K562 (cell line): Measurements from ENCODE around the gene NR6A1. TPM values are rescaled to one million over a fixed set of nuclear protein-coding genes. Genes with fewer than 3 reads are reported as not detected.

Experiments used
- CAMTA2 ChIP-seq: fragments of 250-450 bp; sonication (Bioruptor Pico); conservative IDR thresholded peaks from 2 replicates; pipeline ENCODE4 v1.5.1; 2022
- CREB1 ChIP-seq, 2 experiments: sonication (generic) in 1 of 2; formaldehyde crosslinking in 1 of 2; IDR thresholded peaks; 2 replicates each; pipeline versions ENCODE4 v1.6.1 to v1.8.0; 2012 to 2022; ENCODE audit warnings: inconsistent platforms in 1 of 2, mild to moderate bottlenecking in 1 of 2, missing genetic modification reagents in 1 of 2, moderate library complexity in 1 of 2
- CREBBP ChIP-seq: IDR thresholded peaks from one replicate; pipeline ENCODE4 v1.6.1; 2012; ENCODE audit warnings: low read depth, mild to moderate bottlenecking, control low read depth, inconsistent platforms, low read length
- DEAF1 ChIP-seq: fragments of 450-650 bp; formaldehyde crosslinking; IDR thresholded peaks from 2 replicates; pipeline ENCODE4 v1.4.0; 2020; ENCODE audit warnings: mild to moderate bottlenecking, moderate library complexity
- ETS2 ChIP-seq: IDR thresholded peaks from 2 replicates; pipeline ENCODE4 v1.6.1; 2016; ENCODE audit warnings: borderline replicate concordance, missing genetic modification characterization, mild to moderate bottlenecking, moderate library complexity, missing compliant biosample characterization; ENCODE audit not compliant: poor library complexity, severe bottlenecking
- KAT8 ChIP-seq: fragments of 450-650 bp; IDR thresholded peaks from 2 replicates; pipeline ENCODE4 v1.6.1; 2016; ENCODE audit warnings: low read depth, mild to moderate bottlenecking
- KDM2B ChIP-seq: fragments of 250-450 bp; sonication (Bioruptor Pico); IDR thresholded peaks from 2 replicates; pipeline ENCODE4 v1.8.0; 2021; ENCODE audit warnings: mild to moderate bottlenecking, moderate library complexity
- LCOR ChIP-seq: sonication (generic); formaldehyde crosslinking; IDR thresholded peaks from 2 replicates; pipeline ENCODE4 v1.8.0; 2022; ENCODE audit warnings: mild to moderate bottlenecking, missing genetic modification reagents
- MXD1 ChIP-seq: fragments of 250-450 bp; sonication (Bioruptor Pico); IDR thresholded peaks from 2 replicates; pipeline ENCODE4 v1.8.0; 2021; ENCODE audit warnings: borderline replicate concordance, mild to moderate bottlenecking, moderate library complexity; ENCODE audit not compliant: poor library complexity, severe bottlenecking
- PRPF4 ChIP-seq: fragments of 200-400 bp; formaldehyde crosslinking; IDR thresholded peaks from one replicate; pipeline ENCODE4 v1.6.1; 2017; ENCODE audit warnings: low read length, low read depth, mild to moderate bottlenecking; ENCODE audit not compliant: insufficient read depth, poor library complexity, severe bottlenecking
- RB1 ChIP-seq: fragments of 450-650 bp; IDR thresholded peaks from 2 replicates; pipeline ENCODE4 v1.6.1; 2017; ENCODE audit warnings: low read depth, mild to moderate bottlenecking
- RBM39 ChIP-seq: fragments of 200-400 bp; formaldehyde crosslinking; optimal IDR thresholded peaks from 2 replicates; pipeline ENCODE3; 2018; ENCODE audit warnings: low read depth, low read length
- SMAD4 ChIP-seq: fragments of 250-450 bp; sonication (Bioruptor Pico); conservative IDR thresholded peaks from 2 replicates; pipeline ENCODE4 v1.8.0; 2021; ENCODE audit warnings: inconsistent platforms, mild to moderate bottlenecking, moderate library complexity
- U2AF2 ChIP-seq: fragments of 200-400 bp; formaldehyde crosslinking; optimal IDR thresholded peaks from 2 replicates; pipeline ENCODE3; 2017; ENCODE audit warnings: low read depth, mild to moderate bottlenecking, low read length
- VEZF1 ChIP-seq: fragments of 200-800 bp; sonication (Bioruptor generic); IDR thresholded peaks from 2 replicates; pipeline ENCODE4 v1.6.1; 2017; ENCODE audit warnings: missing genetic modification characterization, missing compliant biosample characterization
- ZBED1 ChIP-seq: IDR thresholded peaks from 2 replicates; pipeline ENCODE4 v1.6.1; 2014
- ZBTB2 ChIP-seq: fragments of 450-650 bp; IDR thresholded peaks from 2 replicates; pipeline ENCODE4 v1.6.1; 2016; ENCODE audit warnings: antibody characterized with exemption
- ZFP30 ChIP-seq: fragments of 250-450 bp; sonication (Bioruptor Pico); IDR thresholded peaks from 2 replicates; pipeline ENCODE4 v1.8.0; 2022; ENCODE audit warnings: moderate library complexity, mild to moderate bottlenecking, inconsistent platforms, borderline replicate concordance
- ZKSCAN1 ChIP-seq: fragments of 150-350 bp; IDR thresholded peaks from 2 replicates; pipeline ENCODE4 v1.6.1; 2016; ENCODE audit warnings: low read depth, low read length
- ZNF121 ChIP-seq: sonication (generic); formaldehyde crosslinking; conservative IDR thresholded peaks from 2 replicates; pipeline ENCODE4 v1.8.0; 2022; ENCODE audit warnings: missing genetic modification reagents
- ZNF3 ChIP-seq: fragments of 250-450 bp; sonication (Bioruptor Pico); IDR thresholded peaks from 2 replicates; pipeline ENCODE4 v1.5.0; 2021; ENCODE audit warnings: mild to moderate bottlenecking, moderate library complexity
- ZNF445 ChIP-seq: fragments of 250-450 bp; sonication (Bioruptor Pico); IDR thresholded peaks from 2 replicates; pipeline ENCODE4 v1.4.0; 2020; ENCODE audit warnings: low read depth, mild to moderate bottlenecking, moderate library complexity
- ZNF699 ChIP-seq: fragments of 250-450 bp; sonication (Bioruptor Pico); IDR thresholded peaks from 2 replicates; pipeline ENCODE4 v1.8.0; 2021; ENCODE audit warnings: mild to moderate bottlenecking, moderate library complexity; ENCODE audit not compliant: insufficient replicate concordance
- polyA plus RNA-seq, 8 experiments: library from polyadenylated mRNA; depleted of rRNA in 4 of 8; stranded (reverse) in 5 of 8; unstranded in 3 of 8; fragments of >200 nt; fragmentation: Nextera tagmentation in 2 of 8; fragmentation: Illumina TruSeq in 1 of 8; extraction: Ambion mirVana in 2 of 8; extraction: Trizol in 1 of 8; gene quantifications; 2 replicates each; pipeline versions ENCODE4 v1.2.1 to v1.2.3, GENCODE V29; 2011 to 2014; ENCODE audit warnings: inconsistent platforms in 1 of 8, missing spikeins in 1 of 8
- total RNA-seq, 7 experiments: library from RNA; depleted of rRNA in 6 of 7; stranded (reverse); fragments of >200 nt in 6 of 7; fragmentation: Illumina TruSeq in 2 of 7; extraction: Trizol in 2 of 7; gene quantifications; 2 replicates each; pipeline versions ENCODE4 v1.2.1 to v1.2.3, GENCODE V29; 2011 to 2021; ENCODE audit warnings: low replicate concordance in 1 of 7

NR6A1 gene
- total and polyA plus RNA-seq, 9 of the 15 experiments (the other 6 are each of a cell fraction or from before 2014, with no cell fraction given) = 9.7 to 55.4 (median 28.3) TPM

- TF ChIP-seq MXD1 (CRISPR knock-in tag) (no peak), ETS2 (tag) (no peak), LCOR (0 out of 2 replicates have a peak, but pooled peaks have one; percentile 68), CAMTA2 (CRISPR knock-in tag) (no peak), ZBTB2 (peak; percentile 43; the same call in 1 of the 2 replicates), ZNF3 (CRISPR knock-in tag) (no peak), ZNF699 (no peak), KDM2B (CRISPR knock-in tag) (0 out of 2 replicates have a peak, but pooled peaks have one; percentile 49), KAT8 (no peak), ZNF121 (CRISPR knock-in tag) (peak; percentile 87), VEZF1 (no peak), DEAF1 (CRISPR knock-in tag) (peak; percentile 88), ZFP30 (no peak), CREB1 (IDR thresholded peaks at IDR 0.05) (no peak), CREB1 (CRISPR knock-in tag; IDR thresholded peaks at IDR 0.05) (no peak), RB1 (peak; percentile 66; the same call in 1 of the 2 replicates), PRPF4 (no peak), ZNF445 (CRISPR knock-in tag) (no peak), U2AF2 (no peak), ZKSCAN1 (no peak), CREBBP (no peak), RBM39 (peak; percentile 40), ZBED1 (no peak), SMAD4 (CRISPR knock-in tag) (peak; percentile 51; the same call in 1 of the 2 replicates)
These were observed 962 bp upstream of the NR6A1 start (continued) for GRCh38 chr9:124771867-124772679.
